NCI-H2196 (cell line): ENCODE data around the gene ANKRA2.

Experiments used
- DNase-seq: peaks from one replicate; lab custom pipeline; 2025; ENCODE audit not compliant: unreplicated experiment; lab: John Stamatoyannopoulos, UW

Gene ANKRA2, protein sequence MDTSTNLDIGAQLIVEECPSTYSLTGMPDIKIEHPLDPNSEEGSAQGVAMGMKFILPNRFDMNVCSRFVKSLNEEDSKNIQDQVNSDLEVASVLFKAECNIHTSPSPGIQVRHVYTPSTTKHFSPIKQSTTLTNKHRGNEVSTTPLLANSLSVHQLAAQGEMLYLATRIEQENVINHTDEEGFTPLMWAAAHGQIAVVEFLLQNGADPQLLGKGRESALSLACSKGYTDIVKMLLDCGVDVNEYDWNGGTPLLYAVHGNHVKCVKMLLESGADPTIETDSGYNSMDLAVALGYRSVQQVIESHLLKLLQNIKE

DNA sequence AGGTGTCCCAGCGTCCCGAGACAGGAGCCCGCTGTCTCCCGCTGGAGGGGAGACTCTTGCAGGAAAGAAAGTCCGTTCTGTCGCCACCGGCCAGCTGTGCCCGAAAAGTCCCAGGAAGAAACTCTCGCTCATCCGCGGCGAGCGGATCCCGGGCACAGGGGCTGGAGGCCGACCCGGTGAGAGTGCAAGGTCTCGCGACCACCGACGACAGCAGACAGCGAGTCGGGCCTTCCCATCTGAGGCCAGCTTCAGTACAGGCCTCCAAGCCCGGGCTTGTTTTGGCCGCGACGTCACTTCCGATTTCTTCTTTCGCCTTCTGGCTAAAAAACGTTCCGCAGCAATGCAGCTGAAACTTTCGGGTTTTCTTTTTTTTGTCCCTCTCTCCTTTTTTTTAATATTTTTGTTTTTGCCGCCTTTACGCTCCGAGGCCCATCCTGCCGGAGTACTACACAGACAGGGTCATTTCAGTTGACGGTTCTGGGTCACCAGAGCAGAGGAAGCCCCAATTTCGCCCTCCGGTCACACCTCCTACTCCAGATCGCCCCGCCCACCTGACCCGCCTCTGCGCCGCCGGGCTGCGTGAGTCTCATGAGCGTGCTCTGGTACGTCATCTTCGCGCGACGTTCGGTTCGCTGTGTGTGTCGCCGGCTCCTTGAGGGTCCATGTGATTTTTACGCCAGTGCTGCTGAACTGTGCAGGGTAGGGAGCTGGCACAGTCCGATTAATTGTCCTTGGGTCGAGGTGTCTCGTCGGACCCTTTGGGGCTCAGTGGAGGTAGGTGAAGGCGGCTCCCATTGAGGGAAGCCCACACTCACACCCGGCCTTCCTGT, at the start of gene ANKRA2, which contains the start of gene UTP15:
TSS of gene ANKRA2 (minus strand) at position 501 of the 830 bp plus-strand sequence. CDS start 2,758 bp downstream, outside the sequence.
TSS of gene UTP15 (plus strand) at position 605 of the 830 bp plus-strand sequence. CDS start 1,602 bp downstream, outside the sequence.
- peak; percentile 91 for DNase-seq

DNA sequence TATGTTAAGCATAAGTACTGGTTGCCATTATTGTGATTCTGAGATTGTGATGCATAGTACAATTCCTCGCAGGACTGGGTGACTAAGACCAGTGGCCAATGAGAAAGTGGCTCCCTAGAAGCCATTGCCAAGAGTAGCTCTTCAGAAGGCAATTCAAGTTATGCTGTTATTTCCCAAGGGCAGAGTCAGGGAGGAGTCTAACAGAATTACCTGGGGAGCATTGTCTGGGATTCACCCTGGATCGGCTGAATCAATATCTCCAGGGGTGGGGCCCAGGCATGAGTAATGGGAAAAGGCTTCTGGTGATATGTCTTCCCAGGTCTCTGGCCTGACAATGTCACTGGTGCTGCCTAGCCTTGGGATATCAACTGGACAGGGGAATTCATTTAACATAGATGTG, 49.6 kb upstream of the ANKRA2 start:
- no peak for DNase-seq

DNA sequence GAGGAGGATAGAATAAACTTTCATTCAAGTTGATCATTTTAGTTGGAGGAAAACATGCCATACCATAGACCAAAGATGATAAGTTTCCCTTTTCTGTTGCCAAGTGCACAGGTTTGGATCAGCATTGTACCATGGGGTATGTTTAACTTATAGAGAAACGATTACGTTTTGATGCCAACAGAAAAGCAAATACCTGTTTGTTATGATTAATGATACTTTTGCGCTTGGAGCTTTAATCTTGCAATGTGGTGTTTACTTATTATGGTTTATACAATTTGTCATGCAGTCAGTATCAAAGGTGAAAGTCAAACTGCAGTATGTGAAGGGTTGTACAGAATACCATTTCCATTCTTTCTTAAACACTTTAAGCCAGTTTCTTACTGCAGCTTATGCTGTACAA, 47.4 kb upstream of the ANKRA2 start:
- no peak for DNase-seq

GRCh38 chr5:73607228-73607627, 41.8 kb upstream of the ANKRA2 start:
- DNase-seq: no peak

- no peak for DNase-seq
These were observed 40.8 kb upstream of the ANKRA2 start for GRCh38 chr5:73606206-73606753.

DNA sequence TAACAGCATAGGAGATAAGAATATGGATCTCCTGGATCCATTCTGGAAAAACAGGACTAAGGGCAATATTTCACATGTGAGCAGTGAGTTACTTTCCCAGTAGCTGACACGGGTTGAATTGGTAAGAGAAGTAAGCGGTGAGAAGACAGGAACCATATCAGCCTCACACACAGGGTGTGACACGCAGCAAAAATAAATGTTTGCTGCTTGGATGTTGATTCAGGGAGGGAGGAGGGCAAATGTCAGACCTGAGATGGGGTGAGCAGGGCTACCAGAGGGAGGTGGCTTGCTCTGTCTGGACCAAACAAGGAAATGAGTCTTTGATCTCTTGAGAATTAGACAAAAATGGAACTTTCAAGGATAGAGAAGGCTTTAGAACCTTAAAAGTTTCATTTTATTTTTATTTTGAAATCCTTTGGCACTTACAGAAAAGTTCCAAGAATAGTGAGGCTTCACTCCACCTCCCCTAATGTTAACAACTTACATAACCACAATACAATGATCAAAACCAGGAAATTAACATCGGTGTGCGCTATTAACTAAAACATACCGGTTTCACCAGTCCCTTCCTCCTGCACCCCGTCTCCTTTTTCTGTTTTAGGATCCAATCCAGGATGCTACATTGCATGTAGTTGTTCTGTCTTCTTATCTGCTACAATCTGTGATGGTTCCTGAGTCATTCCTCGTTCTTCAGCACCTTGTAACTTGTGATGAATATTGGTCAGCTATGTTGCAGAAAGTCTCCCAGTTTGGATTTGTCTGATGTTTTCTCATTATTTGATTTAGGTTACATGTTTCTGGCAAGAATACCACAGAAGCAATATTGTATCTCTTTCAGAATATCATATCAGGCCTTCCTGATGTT, 40.0 kb upstream of the ANKRA2 start:
- DNase-seq: no peak

- no peak for DNase-seq
These were observed 38.6 kb upstream of the ANKRA2 start for GRCh38 chr5:73603998-73604397.

- DNase-seq: no peak
These were observed 33.9 kb upstream of the ANKRA2 start for GRCh38 chr5:73599380-73599779.

DNA sequence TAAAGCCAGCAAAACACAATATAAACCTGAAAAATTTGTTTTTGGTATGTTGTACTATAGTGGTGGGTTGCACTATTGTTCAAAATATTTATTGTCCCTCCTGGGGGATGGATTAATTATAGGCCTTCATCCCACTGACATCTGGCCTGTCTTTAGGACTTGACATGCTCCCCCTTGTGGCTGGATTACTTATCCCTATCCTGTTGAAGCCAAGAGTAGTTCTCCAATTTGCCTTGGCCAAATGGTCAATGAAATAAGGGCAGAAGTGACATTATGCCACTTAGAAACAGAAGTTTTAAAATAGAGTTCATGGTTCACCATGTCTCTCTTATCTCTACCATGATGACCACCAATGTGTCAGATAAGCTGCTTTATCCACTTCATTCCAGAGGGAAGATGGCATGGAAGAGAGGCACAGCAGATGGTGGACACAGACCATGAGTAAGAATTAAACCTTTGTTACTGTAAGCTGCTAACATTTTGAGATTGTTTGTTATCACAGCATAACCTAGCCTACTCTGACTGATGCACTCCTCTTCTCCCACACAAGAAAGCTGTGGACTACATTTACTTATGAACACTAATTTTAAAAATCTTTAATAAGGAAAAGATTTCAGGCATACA, 31.4 kb upstream of the ANKRA2 start:
- DNase-seq: peak; percentile 8

DNA sequence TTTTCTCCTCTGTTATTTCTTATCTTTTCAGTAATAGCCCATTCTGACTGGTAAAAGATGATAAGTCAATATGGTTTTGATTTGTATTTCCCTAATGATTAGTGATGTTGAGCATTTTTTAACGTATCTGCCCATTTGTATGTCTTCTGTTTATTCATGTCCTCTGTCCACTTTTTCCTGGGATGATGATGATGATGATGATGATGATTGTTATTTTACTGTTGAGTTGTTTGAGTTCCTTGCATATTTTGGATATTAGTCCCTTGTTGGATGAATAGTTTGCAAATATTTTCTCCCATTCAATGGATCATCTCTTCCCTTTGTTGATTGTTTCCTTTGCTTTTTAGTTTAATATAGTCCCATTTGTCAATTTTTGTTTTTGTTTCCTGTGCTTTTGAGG, 27.1 kb upstream of the ANKRA2 start:
- no peak for DNase-seq

- DNase-seq: no peak
These were observed 26.5 kb upstream of the ANKRA2 start for GRCh38 chr5:73591698-73592501.

GRCh38 chr5:73591102-73591695, 25.8 kb upstream of the ANKRA2 start:
- peak; percentile 54 for DNase-seq

DNA sequence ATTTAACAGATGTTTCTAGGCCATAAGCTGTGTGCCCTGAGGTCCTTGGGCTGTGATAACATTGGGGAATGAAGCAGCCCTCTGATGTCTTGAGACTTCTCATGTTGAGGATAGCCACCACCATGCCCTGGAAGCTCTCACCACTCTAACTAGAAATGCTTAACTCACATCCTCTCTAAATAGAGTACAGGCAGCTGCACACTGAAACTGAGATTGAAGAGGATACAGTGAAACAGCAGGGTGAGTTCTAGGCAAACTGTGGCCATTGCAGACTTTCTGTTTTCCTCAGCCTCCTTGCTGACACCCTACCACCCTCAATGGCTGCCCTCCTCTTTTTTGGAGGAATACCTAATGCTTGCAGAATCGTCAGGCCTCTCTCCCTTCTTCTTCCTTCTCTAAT, 22.5 kb upstream of the ANKRA2 start:
- DNase-seq: no peak

DNA sequence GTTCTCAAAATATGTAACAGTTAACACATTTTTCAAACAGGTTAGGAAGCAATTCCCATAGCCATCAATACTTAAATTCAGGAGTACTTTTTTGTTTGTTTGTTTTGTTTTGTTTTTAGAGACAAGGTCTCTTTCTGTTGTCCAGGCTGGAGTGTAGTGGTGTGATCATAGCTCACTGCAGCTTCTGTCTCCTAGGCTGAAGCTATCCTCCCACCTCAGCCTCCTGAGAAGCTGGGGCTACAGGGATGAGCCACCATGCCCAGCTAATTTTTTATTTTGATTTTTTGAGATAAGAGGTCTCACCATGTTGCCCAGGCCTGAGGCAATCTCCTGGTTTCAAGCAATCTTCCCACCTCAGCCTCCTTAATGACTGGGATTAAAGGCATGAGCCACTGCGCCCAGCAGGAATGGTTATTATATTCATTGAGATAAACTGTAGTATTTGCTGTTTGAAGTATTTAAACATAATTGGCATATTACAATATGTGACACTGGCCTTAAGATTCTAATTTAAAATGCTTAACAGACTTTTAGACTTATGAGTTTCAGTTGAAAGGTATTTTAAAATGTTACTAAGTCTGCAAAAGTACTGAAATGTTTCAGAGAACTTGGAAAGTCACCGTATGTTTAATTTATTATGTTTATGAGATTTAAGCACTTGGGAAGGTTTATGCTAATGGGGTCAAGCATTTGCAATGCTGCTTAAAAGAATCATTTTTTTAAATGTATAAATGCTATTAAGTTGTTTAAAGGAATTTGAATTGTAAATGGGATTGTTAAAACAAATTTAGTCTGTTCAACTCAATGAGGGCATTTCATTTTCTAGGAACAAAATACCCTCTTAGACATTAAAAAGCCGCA, 17.1 kb upstream of the ANKRA2 start:
- no peak for DNase-seq

DNA sequence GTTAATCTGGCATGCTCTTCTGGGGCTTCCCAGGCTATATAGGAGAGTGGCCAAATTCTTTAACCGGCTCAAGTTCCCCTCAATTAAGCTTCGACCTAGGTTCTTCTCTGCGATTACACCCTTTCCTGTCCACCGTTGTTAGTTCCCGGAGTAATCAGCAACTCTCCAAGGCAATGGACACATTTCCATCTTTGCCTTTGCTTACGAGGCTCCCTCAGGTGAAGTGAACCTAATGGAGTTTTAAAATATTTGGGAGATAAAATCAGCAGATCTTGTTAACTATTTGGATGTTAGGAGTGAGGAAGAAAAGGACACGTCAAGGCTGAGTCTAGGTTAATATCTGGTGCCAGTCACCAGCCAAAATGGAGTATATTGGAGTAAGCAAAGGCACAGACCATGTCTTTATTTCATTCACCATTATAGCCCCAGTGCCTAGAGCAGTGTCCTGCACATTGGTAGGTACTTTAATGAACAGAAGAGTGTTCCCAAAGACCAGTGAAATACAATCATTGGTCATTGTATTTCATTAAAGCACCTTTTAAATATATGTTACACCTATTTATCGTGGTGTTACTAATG, 619 bp upstream of the ANKRA2 start:
- peak; percentile 21 for DNase-seq

DNA sequence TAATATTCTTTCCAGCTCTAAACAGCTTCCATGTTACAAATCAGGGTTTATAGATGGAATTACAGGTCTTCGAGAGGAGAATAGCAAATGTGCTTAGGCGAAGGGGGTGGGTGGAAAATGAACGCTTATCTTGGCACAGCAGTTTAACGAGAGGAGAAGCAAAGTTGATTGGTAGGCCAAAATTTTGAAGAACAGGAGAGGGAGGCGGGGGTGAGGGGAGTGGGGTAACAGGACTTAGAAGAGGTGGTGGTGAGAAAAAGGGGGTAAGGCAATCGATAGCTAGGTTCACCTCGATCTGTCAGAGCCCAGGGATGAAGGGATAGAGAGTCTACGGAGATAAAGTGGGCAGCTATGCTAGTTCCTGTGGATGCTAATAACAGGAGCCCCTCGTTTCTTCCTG, 764 bp downstream of the ANKRA2 start:
- no peak for DNase-seq

- DNase-seq: no peak
These were observed 1.4 kb downstream of the ANKRA2 start for GRCh38 chr5:73564018-73564417.

- no peak for DNase-seq
These were observed 6.5 kb downstream of the ANKRA2 start for GRCh38 chr5:73558950-73559349.
